GM20431 (cell line): ENCODE results near the gene DNAI1.
"Not testable (repeated sequence)": the region's sequence is repeated elsewhere in the genome, so short reads cannot be mapped to it uniquely, and the experiment has no call there.

Experiments
- in situ Hi-C: fragments of 300-500 bp; cut with MseI, MboI; formaldehyde crosslinking; loops from one replicate; pipeline ENCODE4 v1.15.0; 2020; ENCODE audit warnings: low sequenced_read_pairs; ENCODE audit not compliant: unreplicated experiment

DNAI1 gene

GRCh38 chr9:34446951-34447350, 11.7 kb upstream of the DNAI1 start:
- in situ Hi-C loops = no loop called here

GRCh38 chr9:34450644-34451043, 8.0 kb upstream of the DNAI1 start:
- in situ Hi-C loops = no loop called here

DNA sequence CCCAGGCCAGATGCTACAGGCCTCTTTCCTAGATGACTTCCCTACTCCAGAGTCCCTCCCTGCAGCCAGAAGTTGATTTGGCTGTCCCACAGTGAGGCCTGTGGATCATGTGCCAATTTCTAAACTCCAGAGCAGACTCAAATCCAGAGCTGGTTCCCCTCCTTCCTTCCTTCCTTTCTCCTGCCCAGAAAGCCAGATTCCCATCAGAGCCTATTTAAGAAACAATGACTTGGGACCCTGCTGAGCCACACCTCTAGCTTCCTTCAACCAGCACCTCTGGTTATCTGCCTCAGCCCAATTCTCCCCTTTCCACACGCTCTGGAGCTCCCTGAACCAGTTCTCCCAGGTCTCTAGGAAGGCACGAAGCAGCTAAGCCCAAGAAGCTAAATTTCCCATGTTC, 7.5 kb upstream of the DNAI1 start:
- in situ Hi-C loops = no loop called here

DNA sequence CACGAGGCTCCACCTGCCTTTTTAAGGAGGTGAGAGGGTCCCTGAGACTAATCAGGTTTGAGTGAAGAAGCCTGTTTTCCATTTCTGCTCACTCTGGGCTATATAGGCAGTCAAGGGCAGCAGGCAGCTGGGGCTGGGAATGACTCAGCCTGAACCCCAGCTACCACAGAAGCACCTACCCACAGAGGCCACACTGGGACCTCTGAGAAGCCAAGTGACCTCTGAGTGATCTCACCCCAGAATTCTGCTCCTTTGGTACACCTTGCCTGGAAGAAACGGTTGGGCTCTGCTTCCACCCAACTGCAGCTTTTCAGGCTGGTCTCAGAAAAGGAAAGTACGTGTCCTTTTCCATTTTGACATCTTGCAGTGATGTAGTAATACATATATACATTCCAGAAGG, 7.1 kb upstream of the DNAI1 start:
- in situ Hi-C loops = no loop called here

- in situ Hi-C loops = no loop called here
These were observed 6.0 kb upstream of the DNAI1 start for GRCh38 chr9:34452568-34452967.

- in situ Hi-C loops = no loop called here
These were observed 4.0 kb upstream of the DNAI1 start for GRCh38 chr9:34454571-34455065.

- in situ Hi-C loops = no loop called here
These were observed 2.5 kb upstream of the DNAI1 start for GRCh38 chr9:34456151-34456550.

DNA sequence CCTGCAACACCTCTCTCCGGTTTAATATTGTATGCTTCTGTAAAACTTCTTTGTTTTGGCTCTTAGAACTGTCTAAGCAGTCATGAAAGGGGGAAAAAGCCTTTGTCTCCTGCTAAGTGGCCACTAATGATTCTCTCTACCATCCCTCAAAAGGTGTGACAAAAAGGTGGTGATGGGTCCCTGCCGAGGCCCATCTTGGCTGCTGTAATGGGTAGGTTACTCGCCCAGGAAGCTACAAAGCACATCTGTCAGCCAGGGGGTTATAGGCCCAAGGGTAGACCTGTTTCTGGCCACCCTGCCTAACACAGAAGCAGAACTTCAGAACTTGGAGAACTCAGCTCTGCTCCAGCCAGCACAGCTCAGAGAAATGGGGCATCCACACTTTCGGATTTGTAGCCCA, 1.9 kb upstream of the DNAI1 start:
- in situ Hi-C loops = no loop called here

GRCh38 chr9:34457266-34458012, 1.2 kb upstream of the DNAI1 start:
- in situ Hi-C loops = no loop called here

DNA sequence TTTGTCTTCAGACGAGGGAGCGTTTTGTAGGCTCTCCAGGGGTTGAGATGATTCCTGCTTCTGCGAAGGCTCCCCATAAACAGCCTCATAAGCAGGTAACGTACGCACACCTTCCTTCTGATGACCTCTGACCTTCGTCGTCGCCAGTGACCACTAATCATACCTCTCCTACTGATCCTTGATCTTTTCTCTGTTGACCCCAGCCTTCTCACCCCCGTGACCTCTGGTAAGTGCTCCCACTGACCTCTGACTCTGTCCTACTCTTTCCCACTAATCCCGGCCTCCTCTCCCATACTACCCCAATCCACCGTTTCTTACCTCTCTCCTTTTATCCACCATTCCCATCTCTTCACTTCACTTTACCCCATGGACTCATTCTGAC, 345 bp downstream of the DNAI1 start:
- in situ Hi-C loops = no loop called here

GRCh38 chr9:34459356-34459755, 751 bp downstream of the DNAI1 start:
- in situ Hi-C loops = no loop called here

DNA sequence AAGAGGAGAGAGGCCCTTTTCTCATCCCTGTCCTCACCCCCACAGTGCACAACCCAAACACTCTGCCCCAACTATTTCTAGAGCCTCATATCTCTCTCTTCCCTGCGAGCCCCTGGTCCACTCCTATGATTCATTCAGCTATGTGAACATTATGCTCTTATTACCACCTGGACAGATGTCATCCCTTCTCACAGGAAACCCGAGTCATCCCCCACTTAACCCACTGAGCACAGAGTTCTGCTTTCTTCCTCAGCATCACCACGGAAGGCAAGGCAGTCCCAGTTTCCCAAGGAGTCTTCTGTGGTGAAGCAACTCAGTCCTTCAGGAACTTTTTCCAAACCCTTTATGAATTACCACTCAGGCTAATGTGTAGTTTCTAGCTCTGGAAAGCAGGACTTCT, 1.3 kb downstream of the DNAI1 start:
- in situ Hi-C loops = no loop called here

- in situ Hi-C loops = no loop called here
These were observed 4.7 kb downstream of the DNAI1 start for GRCh38 chr9:34463098-34463900.

- in situ Hi-C loops = no loop called here
These were observed 5.3 kb downstream of the DNAI1 start for GRCh38 chr9:34463901-34464232.

- in situ Hi-C loops = no loop called here
These were observed 6.0 kb downstream of the DNAI1 start for GRCh38 chr9:34464571-34464970.

DNA sequence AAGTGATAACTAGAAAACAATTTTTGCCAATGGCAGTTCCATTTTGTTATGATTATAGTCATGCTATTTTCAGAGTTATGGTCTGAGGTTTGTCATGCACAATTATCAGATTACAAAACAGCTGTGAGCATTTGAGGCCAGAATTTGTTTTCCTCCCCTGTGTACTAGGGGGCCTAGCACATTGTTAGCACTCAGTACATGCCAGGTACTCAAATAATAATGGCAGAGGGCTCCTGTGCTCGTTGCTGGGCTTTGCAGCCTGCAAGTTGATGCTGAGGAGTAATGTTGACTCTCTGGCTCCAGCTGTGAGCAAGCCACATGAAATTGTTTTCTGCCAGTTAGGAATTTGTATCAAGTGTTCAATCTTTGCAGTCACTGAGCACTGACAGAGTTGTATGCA, 6.9 kb downstream of the DNAI1 start:
- in situ Hi-C loops = no loop called here

GRCh38 chr9:34475097-34475496, 16.5 kb downstream of the DNAI1 start:
- in situ Hi-C loops = no loop called here

DNA sequence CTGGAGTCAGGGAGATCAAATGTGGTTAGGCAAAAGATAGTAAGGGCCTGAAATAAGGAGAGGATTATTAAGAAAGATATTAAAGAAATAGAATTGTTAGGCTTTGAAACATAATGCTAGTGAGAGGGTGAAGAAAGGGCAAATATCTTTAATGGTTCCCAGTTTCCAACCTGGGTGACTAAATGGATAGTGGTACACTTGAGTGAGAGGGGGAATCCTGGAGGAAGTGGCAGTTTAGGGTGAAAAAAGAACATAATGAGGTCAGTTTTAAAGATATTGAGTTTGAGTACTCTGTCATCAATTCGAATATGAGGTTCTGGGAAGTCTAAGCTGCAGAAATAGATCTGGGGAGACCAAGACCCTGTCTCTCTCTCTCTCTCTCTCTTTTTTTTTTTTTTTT, 18.9 kb downstream of the DNAI1 start:
- in situ Hi-C loops = no loop called here

DNA sequence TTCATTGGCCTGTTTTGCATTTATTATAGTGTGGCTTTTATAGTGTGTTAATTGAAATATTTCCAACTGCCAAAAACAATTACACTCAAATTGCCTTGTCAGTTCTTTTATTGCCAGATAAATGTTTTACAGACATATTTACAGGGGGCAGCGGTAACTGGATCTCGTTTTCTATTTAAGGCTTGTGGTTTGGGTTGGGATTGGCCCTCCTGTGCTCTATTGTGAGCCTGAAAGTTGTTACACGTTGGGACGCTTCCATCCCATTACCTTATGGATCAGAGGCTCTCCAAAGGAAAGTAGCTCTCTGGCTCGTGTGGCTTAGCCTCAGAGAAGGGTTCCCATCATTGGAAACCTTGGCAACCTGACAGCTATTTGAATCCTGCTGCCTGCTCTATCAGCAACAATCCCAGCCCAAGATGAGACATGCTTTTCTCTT, 20.8 kb downstream of the DNAI1 start:
- in situ Hi-C loops = no loop called here

GRCh38 chr9:34481620-34482019, 23.0 kb downstream of the DNAI1 start:
- in situ Hi-C loops = not testable (repeated sequence)

DNA sequence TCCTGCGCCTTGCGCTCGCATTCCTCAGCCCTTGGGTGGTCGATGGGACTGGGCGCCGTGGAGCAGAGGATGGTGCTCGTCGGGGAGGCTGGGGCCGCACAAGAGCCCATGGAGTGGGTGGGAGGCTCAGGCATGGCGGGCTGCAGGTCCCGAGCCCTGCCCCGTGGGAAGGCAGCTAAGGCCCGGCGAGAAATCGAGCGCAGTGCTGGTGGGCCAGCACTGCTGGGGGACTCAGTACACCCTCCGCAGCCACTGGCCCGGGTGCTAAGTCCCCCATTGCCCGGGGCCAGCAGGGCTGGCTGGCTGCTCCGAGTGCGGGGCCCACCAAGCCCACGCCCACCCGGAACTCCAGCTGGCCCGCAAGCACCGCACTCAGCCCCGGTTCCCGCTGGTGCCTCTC, 24.1 kb downstream of the DNAI1 start:
- in situ Hi-C loops = not testable (repeated sequence)

- in situ Hi-C loops = no loop called here
These were observed 26.1 kb downstream of the DNAI1 start for GRCh38 chr9:34484678-34485077.
